Measurements from ENCODE around the gene MZB1. TPM values are rescaled to one million over a fixed set of nuclear protein-coding genes. Genes with fewer than 3 reads are reported as not detected.

Gene MZB1
- total and polyA plus RNA-seq, 2 of the 13 experiments (the other 11 are each of a cell fraction or from before 2014, with no cell fraction given), result 0.31 to 0.40 TPM

GRCh38 chr5:139403787-139404483 lies 14.2 kb upstream of the MZB1 start, which contains the start of gene SPATA24 (continued):
- TF ChIP-seq NKX3-1 (CRISPR knock-in tag; IDR thresholded peaks at IDR 0.05) (0 out of 2 replicates have a peak, but pooled peaks have one; percentile 26), ZNF652 (CRISPR knock-in tag; IDR thresholded peaks at IDR 0.05; ENCODE audit: borderline replicate concordance, low read depth) (no peak), ZNF530 (CRISPR knock-in tag; IDR thresholded peaks at IDR 0.05; ENCODE audit: low read depth) (no peak), ZMYM3 (CRISPR knock-in tag; IDR thresholded peaks at IDR 0.05) (peak; percentile 54; the same call in 1 of the 2 replicates), PAX8 (CRISPR knock-in tag; IDR thresholded peaks at IDR 0.05; ENCODE audit: borderline replicate concordance) (peak; percentile 56; the same call in 1 of the 2 replicates), ZNF784 (CRISPR knock-in tag; IDR thresholded peaks at IDR 0.05; ENCODE audit: borderline replicate concordance) (peak; percentile 37; the same call in 1 of the 2 replicates), ZNF337 (CRISPR knock-in tag; IDR thresholded peaks at IDR 0.05; ENCODE audit: borderline replicate concordance, low read depth) (0 out of 2 replicates have a peak, but pooled peaks have one; percentile 55), ZFP36 (IDR thresholded peaks at IDR 0.05; ENCODE audit: borderline replicate concordance, low read depth, low read length, partially characterized antibody) (no peak), HNF4A (CRISPR knock-in tag; IDR thresholded peaks at IDR 0.05) (no peak), ZFX (CRISPR knock-in tag; IDR thresholded peaks at IDR 0.05; ENCODE audit: low read depth) (peak; percentile 74), GABPB1 (CRISPR knock-in tag; IDR thresholded peaks at IDR 0.05) (peak; percentile 83), ZNF580 (CRISPR knock-in tag; IDR thresholded peaks at IDR 0.05; ENCODE audit: borderline replicate concordance, low read depth) (peak; percentile 7; the same call in 1 of the 2 replicates)
- TF ChIP-seq, protein P1, sequence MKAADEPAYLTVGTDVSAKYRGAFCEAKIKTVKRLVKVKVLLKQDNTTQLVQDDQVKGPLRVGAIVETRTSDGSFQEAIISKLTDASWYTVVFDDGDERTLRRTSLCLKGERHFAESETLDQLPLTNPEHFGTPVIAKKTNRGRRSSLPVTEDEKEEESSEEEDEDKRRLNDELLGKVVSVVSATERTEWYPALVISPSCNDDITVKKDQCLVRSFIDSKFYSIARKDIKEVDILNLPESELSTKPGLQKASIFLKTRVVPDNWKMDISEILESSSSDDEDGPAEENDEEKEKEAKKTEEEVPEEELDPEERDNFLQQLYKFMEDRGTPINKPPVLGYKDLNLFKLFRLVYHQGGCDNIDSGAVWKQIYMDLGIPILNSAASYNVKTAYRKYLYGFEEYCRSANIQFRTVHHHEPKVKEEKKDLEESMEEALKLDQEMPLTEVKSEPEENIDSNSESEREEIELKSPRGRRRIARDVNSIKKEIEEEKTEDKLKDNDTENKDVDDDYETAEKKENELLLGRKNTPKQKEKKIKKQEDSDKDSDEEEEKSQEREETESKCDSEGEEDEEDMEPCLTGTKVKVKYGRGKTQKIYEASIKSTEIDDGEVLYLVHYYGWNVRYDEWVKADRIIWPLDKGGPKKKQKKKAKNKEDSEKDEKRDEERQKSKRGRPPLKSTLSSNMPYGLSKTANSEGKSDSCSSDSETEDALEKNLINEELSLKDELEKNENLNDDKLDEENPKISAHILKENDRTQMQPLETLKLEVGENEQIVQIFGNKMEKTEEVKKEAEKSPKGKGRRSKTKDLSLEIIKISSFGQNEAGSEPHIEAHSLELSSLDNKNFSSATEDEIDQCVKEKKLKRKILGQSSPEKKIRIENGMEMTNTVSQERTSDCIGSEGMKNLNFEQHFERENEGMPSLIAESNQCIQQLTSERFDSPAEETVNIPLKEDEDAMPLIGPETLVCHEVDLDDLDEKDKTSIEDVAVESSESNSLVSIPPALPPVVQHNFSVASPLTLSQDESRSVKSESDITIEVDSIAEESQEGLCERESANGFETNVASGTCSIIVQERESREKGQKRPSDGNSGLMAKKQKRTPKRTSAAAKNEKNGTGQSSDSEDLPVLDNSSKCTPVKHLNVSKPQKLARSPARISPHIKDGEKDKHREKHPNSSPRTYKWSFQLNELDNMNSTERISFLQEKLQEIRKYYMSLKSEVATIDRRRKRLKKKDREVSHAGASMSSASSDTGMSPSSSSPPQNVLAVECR (CRISPR knock-in tag; IDR thresholded peaks at IDR 0.05; ENCODE audit: borderline replicate concordance), result peak; percentile 84; the same call in 1 of the 2 replicates
- TF ChIP-seq, protein P2, sequence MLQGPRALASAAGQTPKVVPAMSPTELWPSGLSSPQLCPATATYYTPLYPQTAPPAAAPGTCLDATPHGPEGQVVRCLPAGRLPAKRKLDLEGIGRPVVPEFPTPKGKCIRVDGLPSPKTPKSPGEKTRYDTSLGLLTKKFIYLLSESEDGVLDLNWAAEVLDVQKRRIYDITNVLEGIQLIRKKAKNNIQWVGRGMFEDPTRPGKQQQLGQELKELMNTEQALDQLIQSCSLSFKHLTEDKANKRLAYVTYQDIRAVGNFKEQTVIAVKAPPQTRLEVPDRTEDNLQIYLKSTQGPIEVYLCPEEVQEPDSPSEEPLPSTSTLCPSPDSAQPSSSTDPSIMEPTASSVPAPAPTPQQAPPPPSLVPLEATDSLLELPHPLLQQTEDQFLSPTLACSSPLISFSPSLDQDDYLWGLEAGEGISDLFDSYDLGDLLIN (CRISPR knock-in tag; IDR thresholded peaks at IDR 0.05; ENCODE audit: borderline replicate concordance), result 0 out of 2 replicates have a peak, but pooled peaks have one; percentile 39
- TF ChIP-seq, protein P3, sequence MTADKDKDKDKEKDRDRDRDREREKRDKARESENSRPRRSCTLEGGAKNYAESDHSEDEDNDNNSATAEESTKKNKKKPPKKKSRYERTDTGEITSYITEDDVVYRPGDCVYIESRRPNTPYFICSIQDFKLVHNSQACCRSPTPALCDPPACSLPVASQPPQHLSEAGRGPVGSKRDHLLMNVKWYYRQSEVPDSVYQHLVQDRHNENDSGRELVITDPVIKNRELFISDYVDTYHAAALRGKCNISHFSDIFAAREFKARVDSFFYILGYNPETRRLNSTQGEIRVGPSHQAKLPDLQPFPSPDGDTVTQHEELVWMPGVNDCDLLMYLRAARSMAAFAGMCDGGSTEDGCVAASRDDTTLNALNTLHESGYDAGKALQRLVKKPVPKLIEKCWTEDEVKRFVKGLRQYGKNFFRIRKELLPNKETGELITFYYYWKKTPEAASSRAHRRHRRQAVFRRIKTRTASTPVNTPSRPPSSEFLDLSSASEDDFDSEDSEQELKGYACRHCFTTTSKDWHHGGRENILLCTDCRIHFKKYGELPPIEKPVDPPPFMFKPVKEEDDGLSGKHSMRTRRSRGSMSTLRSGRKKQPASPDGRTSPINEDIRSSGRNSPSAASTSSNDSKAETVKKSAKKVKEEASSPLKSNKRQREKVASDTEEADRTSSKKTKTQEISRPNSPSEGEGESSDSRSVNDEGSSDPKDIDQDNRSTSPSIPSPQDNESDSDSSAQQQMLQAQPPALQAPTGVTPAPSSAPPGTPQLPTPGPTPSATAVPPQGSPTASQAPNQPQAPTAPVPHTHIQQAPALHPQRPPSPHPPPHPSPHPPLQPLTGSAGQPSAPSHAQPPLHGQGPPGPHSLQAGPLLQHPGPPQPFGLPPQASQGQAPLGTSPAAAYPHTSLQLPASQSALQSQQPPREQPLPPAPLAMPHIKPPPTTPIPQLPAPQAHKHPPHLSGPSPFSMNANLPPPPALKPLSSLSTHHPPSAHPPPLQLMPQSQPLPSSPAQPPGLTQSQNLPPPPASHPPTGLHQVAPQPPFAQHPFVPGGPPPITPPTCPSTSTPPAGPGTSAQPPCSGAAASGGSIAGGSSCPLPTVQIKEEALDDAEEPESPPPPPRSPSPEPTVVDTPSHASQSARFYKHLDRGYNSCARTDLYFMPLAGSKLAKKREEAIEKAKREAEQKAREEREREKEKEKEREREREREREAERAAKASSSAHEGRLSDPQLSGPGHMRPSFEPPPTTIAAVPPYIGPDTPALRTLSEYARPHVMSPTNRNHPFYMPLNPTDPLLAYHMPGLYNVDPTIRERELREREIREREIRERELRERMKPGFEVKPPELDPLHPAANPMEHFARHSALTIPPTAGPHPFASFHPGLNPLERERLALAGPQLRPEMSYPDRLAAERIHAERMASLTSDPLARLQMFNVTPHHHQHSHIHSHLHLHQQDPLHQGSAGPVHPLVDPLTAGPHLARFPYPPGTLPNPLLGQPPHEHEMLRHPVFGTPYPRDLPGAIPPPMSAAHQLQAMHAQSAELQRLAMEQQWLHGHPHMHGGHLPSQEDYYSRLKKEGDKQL (CRISPR knock-in tag; IDR thresholded peaks at IDR 0.05; ENCODE audit: low read depth), result peak; percentile 39; the same call in 1 of the 2 replicates
